Tibial artery (tissue), 4 donors: ENCODE data around the gene NPC1.

ENCODE experiments used
- DNase-seq, 2 donors: peaks; one replicate each; pipeline ENCODE4 v3.0.0-alpha.2; 2019
- H3K27ac ChIP-seq, 2 donors: fragments of 200-600 bp; sonication (generic) in 1 of 2; 1 replicate in 1 of 2; 2 replicates in 1 of 2; pipeline ENCODE4 v1.5.1; 2018 to 2019; ENCODE audit warnings: mild to moderate bottlenecking in 1 of 2
- H3K27me3 ChIP-seq, 2 donors: fragments of 200-600 bp; sonication (generic) in 1 of 2; one replicate each; pipeline versions ENCODE4 v1.5.1 to v1.6.0; 2016 to 2019
- H3K36me3 ChIP-seq, 3 donors: fragments of 200-600 bp; sonication (generic) in 2 of 3; one replicate each; pipeline ENCODE4 v1.5.1; 2016 to 2019; ENCODE audit warnings: mild to moderate bottlenecking in 2 of 3
- H3K4me1 ChIP-seq, 4 donors: fragments of 200-600 bp; sonication (generic) in 2 of 4; 1 replicate in 3 of 4; 2 replicates in 1 of 4; pipeline ENCODE4 v1.5.1; 2016 to 2019
- H3K4me3 ChIP-seq, 2 donors: fragments of 200-600 bp; sonication (generic) in 1 of 2; 1 replicate in 1 of 2; 2 replicates in 1 of 2; pipeline ENCODE4 v1.5.1; 2018 to 2019; ENCODE audit warnings: mild to moderate bottlenecking in 2 of 2
- H3K9me3 ChIP-seq, 3 donors: fragments of 200-600 bp; sonication (generic) in 1 of 3; one replicate each; pipeline ENCODE4 v1.5.1; 2016 to 2019
- CTCF ChIP-seq, 2 experiments: fragments of 200-600 bp in 1 of 2; fragments of 450-650 bp in 1 of 2; IDR thresholded peaks; one replicate each; pipeline ENCODE4 v1.5.1; 2017 to 2019; ENCODE audit warnings: antibody characterized with exemption in 2 of 2, mild to moderate bottlenecking in 1 of 2, moderate library complexity in 1 of 2
- intact Hi-C: fragments of 100-400 bp; cut with DNase I; formaldehyde crosslinking; loops from one replicate; pipeline ENCODE4 v1.15.0; 2023; ENCODE audit warnings: low total_unique reads

Gene NPC1

GRCh38 chr18:23550898-23551297 is 35.4 kb downstream of the NPC1 start:
- intact Hi-C loops = no loop called here
- no peak overlapping the region for H3K4me3 ChIP-seq
- peaks cover 68 to 93% (median 89%) of the 10 kb centered on the region in 3 donors for H3K36me3 ChIP-seq
- H3K27me3 ChIP-seq = no peaks in the 10 kb centered on the region
- TF ChIP-seq CTCF (IDR thresholded peaks at IDR 0.05) = no peak
- no peaks in the 10 kb centered on the region for H3K9me3 ChIP-seq
- DNase-seq = no peak
- no peaks in the 10 kb centered on the region for H3K4me1 ChIP-seq
- H3K27ac ChIP-seq = no peak overlapping the region

- TF ChIP-seq CTCF (IDR thresholded peaks at IDR 0.05) = no peak
- peaks cover 54 to 93% (median 86%) of the 10 kb centered on the region in 3 donors for H3K36me3 ChIP-seq
Observed at GRCh38 chr18:23548719-23549118, 37.6 kb downstream of the NPC1 start.

GRCh38 chr18:23548275-23548674 is 38.0 kb downstream of the NPC1 start:
- H3K27ac ChIP-seq = no peak overlapping the region
- TF ChIP-seq CTCF (IDR thresholded peaks at IDR 0.05) = no peak
- no peaks in the 10 kb centered on the region for H3K4me1 ChIP-seq
- peaks cover 54 to 93% (median 86%) of the 10 kb centered on the region in 3 donors for H3K36me3 ChIP-seq
- no peaks in the 10 kb centered on the region for H3K27me3 ChIP-seq
- intact Hi-C loops = no loop called here
- H3K4me3 ChIP-seq = no peak overlapping the region
- H3K9me3 ChIP-seq = no peaks in the 10 kb centered on the region
- DNase-seq = no peak

More at GRCh38 chr18:23548719-23549118, 37.6 kb downstream of the NPC1 start:
- no peaks in the 10 kb centered on the region for H3K9me3 ChIP-seq
- H3K27ac ChIP-seq = no peak overlapping the region
- no peak overlapping the region for H3K4me3 ChIP-seq
- no peaks in the 10 kb centered on the region for H3K4me1 ChIP-seq
- DNase-seq = no peak
- intact Hi-C loops = no loop called here
- H3K27me3 ChIP-seq = no peaks in the 10 kb centered on the region

- no peak for TF ChIP-seq CTCF (IDR thresholded peaks at IDR 0.05)
- H3K27ac ChIP-seq = no peak overlapping the region
- H3K27me3 ChIP-seq = no peaks in the 10 kb centered on the region
- H3K9me3 ChIP-seq = no peaks in the 10 kb centered on the region
- H3K36me3 ChIP-seq = peaks cover 54 to 93% (median 86%) of the 10 kb centered on the region in 3 donors
- DNase-seq = no peak
- no peaks in the 10 kb centered on the region for H3K4me1 ChIP-seq
- intact Hi-C loops = no loop called here
- H3K4me3 ChIP-seq = no peak overlapping the region
Observed at GRCh38 chr18:23547846-23548245, 38.5 kb downstream of the NPC1 start.

GRCh38 chr18:23547306-23547705 is 39.0 kb downstream of the NPC1 start:
- no peaks in the 10 kb centered on the region for H3K4me1 ChIP-seq
- no peak overlapping the region for H3K4me3 ChIP-seq
- H3K9me3 ChIP-seq = no peaks in the 10 kb centered on the region
- no peaks in the 10 kb centered on the region for H3K27me3 ChIP-seq
- H3K36me3 ChIP-seq = peaks cover 54 to 93% (median 86%) of the 10 kb centered on the region in 3 donors
- TF ChIP-seq CTCF (IDR thresholded peaks at IDR 0.05) = no peak
- H3K27ac ChIP-seq = no peak overlapping the region
- intact Hi-C loops = no loop called here
- DNase-seq = no peak

- no peak for TF ChIP-seq CTCF (IDR thresholded peaks at IDR 0.05)
- no peak for DNase-seq
- no peaks in the 10 kb centered on the region for H3K27me3 ChIP-seq
- no peaks in the 10 kb centered on the region for H3K4me1 ChIP-seq
- H3K4me3 ChIP-seq = no peak overlapping the region
- no peak overlapping the region for H3K27ac ChIP-seq
- no peaks in the 10 kb centered on the region for H3K9me3 ChIP-seq
- intact Hi-C loops = no loop called here
- H3K36me3 ChIP-seq = peaks cover 52 to 94% (median 85%) of the 10 kb centered on the region in 3 donors
Observed at GRCh38 chr18:23545247-23545789, 41.0 kb downstream of the NPC1 start.
